ENCODE data around the gene ZBTB7C. TPM values are rescaled to one million over a fixed set of nuclear protein-coding genes. Genes with fewer than 3 reads are reported as not detected.

Gene ZBTB7C
- total and polyA plus RNA-seq, 2 of the 8 experiments (the other 6 are each of a cell fraction or from before 2014, with no cell fraction given) = 0.15 to 0.45 TPM

DNA sequence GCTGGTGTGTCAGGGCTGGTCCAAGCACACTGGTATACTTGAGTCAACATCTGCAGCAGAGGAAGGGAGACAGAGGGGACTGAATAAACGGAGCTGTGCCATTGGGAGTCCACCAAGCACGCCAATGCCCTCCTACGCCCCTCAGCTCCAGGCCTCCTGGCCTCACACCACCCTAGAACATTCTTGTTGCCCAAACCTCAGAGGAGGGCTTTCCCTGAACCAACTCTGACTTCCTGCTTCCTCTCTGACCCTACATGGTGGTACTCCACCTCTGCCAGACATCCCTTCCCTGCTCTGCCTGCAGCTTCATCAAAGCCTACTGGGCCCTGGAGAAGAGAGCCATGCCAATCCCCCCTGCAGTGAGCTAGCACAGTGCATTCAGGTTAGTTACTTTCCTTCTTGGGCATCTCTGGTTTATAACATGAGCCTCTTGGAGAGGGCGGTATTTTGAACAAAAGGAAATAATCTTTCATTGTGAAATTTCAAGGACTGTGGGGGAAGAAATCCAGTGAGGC is 54.4 kb downstream of the ZBTB7C start:
- POLR2A ChIA-PET (ENCODE audit: partially characterized antibody) = no interaction called here
- no peaks in the 10 kb centered on the region for H3K36me3 ChIP-seq (ENCODE audit: control insufficient read depth in 2 of 4, insufficient read depth in 4 of 4, low read length in 3 of 4)
- H3K79me1 ChIP-seq (ENCODE audit: low read depth, low read length) = no peaks in the 10 kb centered on the region
- H3K14ac ChIP-seq (ENCODE audit: insufficient read length) = no peak overlapping the region
- CTCF ChIA-PET (ENCODE audit: partially characterized antibody) = interaction anchor here (0.6 to 2.5 kb wide), 4 partner anchors 10 to 214 kb away, joined by 3 to 7 read pairs (median 6); no protein-coding TSS in a partner anchor
- no peak overlapping the region for H2AK5ac ChIP-seq (ENCODE audit: low read depth, low read length)
- no peak overlapping the region for H2BK15ac ChIP-seq (ENCODE audit: low read length)
- H3K18ac ChIP-seq (ENCODE audit: extremely low read depth, low read length) = no peak overlapping the region
- no peaks in the 10 kb centered on the region for H3K23me2 ChIP-seq (ENCODE audit: low read depth, low read length)
- H3K4me3 ChIP-seq (ENCODE audit: extremely low read depth in 1 of 4, insufficient read depth in 2 of 4, low read depth in 3 of 4, low read length in 4 of 4) = no peak overlapping the region
- H3K4ac ChIP-seq (replicated peaks; ENCODE audit: insufficient read length, low read depth, low read length) = no peak overlapping the region
- H3K9me3 ChIP-seq (ENCODE audit: insufficient read depth in 2 of 2, low read depth in 1 of 2, low read length in 1 of 2) = no peaks in the 10 kb centered on the region
- H2BK12ac ChIP-seq (ENCODE audit: low read depth, low read length) = no peak overlapping the region
- WGBS, 2 experiments (ENCODE audit: extremely low coverage in 1 of 2, insufficient coverage in 1 of 2, insufficient read length in 1 of 2, insufficient replicate concordance in 2 of 2, low coverage in 1 of 2, low lambda C conversion rate in 2 of 2, missing lambda C conversion rate in 1 of 2) = 87% methylated on average over 4 of the region's 4 CpGs; no CpG with 5 or more reads in 1 of the 2 experiments
- DNase-seq (ENCODE audit: low read depth in 1 of 2, low spot score in 2 of 2) (no peak), FAIRE-seq (no peak)
- no peak overlapping the region for H3K27ac ChIP-seq (ENCODE audit: low read depth, low read length)
- H2BK20ac ChIP-seq (ENCODE audit: low read length) = no peak overlapping the region
- no peaks in the 10 kb centered on the region for H4K20me1 ChIP-seq (replicated peaks in 1 of 2; ENCODE audit: control insufficient read depth in 1 of 2, insufficient read depth in 2 of 2, low read length in 2 of 2)
- peaks cover 0 to 7% (median 4%) of the 10 kb centered on the region in 4 experiments; a peak in 4 of 7 replicates for H3K4me1 ChIP-seq (replicated peaks in 1 of 4; ENCODE audit: control insufficient read depth in 3 of 4, insufficient read depth in 4 of 4, low read length in 3 of 4)
- no peaks in the 10 kb centered on the region for H3K79me2 ChIP-seq (ENCODE audit: control insufficient read depth in 1 of 2, insufficient read depth in 2 of 2, low read length in 2 of 2)
- H3K23ac ChIP-seq (ENCODE audit: insufficient read length) = no peak overlapping the region
- H4K5ac ChIP-seq (ENCODE audit: insufficient read length, low read depth, low read length) = no peak overlapping the region
- no peak overlapping the region for H3K56ac ChIP-seq (replicated peaks; ENCODE audit: insufficient read length, low read depth, low read length)
- H4K8ac ChIP-seq (ENCODE audit: extremely low read depth, insufficient read depth, low read length) = no peak overlapping the region
- H2BK120ac ChIP-seq (replicated peaks; ENCODE audit: low read depth, low read length) = no peak overlapping the region
- H3K27me3 ChIP-seq (replicated peaks in 1 of 4; ENCODE audit: control insufficient read depth in 3 of 4, extremely low read depth in 1 of 4, insufficient read depth in 3 of 4, low read length in 3 of 4) = peaks cover 0 to 2% (median 0%) of the 10 kb centered on the region in 4 experiments; a peak in 1 of 7 replicates
- H2BK5ac ChIP-seq (ENCODE audit: low read depth, low read length) = no peak overlapping the region
- H2AFZ ChIP-seq (ENCODE audit: low read length) = no peak overlapping the region
- no peak overlapping the region for H3K9ac ChIP-seq (replicated peaks in 1 of 4; ENCODE audit: extremely low read depth in 1 of 4, low read depth in 3 of 4, low read length in 3 of 4)
- no peak overlapping the region for H4K91ac ChIP-seq (replicated peaks; ENCODE audit: insufficient read length, low read length)
- no peak overlapping the region for H3K4me2 ChIP-seq (ENCODE audit: insufficient read depth in 1 of 2, low read depth in 2 of 2, low read length in 2 of 2)
- TF ChIP-seq, protein P1, sequence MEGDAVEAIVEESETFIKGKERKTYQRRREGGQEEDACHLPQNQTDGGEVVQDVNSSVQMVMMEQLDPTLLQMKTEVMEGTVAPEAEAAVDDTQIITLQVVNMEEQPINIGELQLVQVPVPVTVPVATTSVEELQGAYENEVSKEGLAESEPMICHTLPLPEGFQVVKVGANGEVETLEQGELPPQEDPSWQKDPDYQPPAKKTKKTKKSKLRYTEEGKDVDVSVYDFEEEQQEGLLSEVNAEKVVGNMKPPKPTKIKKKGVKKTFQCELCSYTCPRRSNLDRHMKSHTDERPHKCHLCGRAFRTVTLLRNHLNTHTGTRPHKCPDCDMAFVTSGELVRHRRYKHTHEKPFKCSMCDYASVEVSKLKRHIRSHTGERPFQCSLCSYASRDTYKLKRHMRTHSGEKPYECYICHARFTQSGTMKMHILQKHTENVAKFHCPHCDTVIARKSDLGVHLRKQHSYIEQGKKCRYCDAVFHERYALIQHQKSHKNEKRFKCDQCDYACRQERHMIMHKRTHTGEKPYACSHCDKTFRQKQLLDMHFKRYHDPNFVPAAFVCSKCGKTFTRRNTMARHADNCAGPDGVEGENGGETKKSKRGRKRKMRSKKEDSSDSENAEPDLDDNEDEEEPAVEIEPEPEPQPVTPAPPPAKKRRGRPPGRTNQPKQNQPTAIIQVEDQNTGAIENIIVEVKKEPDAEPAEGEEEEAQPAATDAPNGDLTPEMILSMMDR (IDR thresholded peaks at IDR 0.05; ENCODE audit: control extremely low read depth in 1 of 3, insufficient read depth in 1 of 3, low read depth in 1 of 3, low read length in 3 of 3) = no peak
- TF ChIP-seq SIX5 (IDR thresholded peaks at IDR 0.05; ENCODE audit: low read depth, low read length) (no peak), KDM4A (IDR thresholded peaks at IDR 0.05; ENCODE audit: low read depth, low read length, severe bottlenecking) (no peak), SIN3A (conservative IDR thresholded peaks at IDR 0.05 in 1 of 2, IDR thresholded peaks at IDR 0.05 in 1 of 2; ENCODE audit: low read depth in 1 of 2, low read length in 2 of 2) (no peak), NRF1 (IDR thresholded peaks at IDR 0.05; ENCODE audit: low read depth, low read length) (no peak), BACH1 (IDR thresholded peaks at IDR 0.05; ENCODE audit: low read length) (no peak), POLR2A (IDR thresholded peaks at IDR 0.05; ENCODE audit: control extremely low read depth in 1 of 2, low read depth in 2 of 2, low read length in 2 of 2) (no peak), CHD2 (IDR thresholded peaks at IDR 0.05; ENCODE audit: low read length) (no peak), CHD1 (IDR thresholded peaks at IDR 0.05; ENCODE audit: low read depth, low read length) (no peak)
- TF ChIP-seq, protein P2, sequence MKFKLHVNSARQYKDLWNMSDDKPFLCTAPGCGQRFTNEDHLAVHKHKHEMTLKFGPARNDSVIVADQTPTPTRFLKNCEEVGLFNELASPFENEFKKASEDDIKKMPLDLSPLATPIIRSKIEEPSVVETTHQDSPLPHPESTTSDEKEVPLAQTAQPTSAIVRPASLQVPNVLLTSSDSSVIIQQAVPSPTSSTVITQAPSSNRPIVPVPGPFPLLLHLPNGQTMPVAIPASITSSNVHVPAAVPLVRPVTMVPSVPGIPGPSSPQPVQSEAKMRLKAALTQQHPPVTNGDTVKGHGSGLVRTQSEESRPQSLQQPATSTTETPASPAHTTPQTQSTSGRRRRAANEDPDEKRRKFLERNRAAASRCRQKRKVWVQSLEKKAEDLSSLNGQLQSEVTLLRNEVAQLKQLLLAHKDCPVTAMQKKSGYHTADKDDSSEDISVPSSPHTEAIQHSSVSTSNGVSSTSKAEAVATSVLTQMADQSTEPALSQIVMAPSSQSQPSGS (IDR thresholded peaks at IDR 0.05; ENCODE audit: low read length) = no peak
